Tibial nerve (tissue), 3 donors: ENCODE measurements around the gene GNB1L.

Source experiments
- POLR2A ChIP-seq, 2 donors: fragments of 450-650 bp; IDR thresholded peaks; one replicate each; pipeline ENCODE4 v1.6.1; 2017; ENCODE audit warnings: antibody characterized with exemption in 2 of 2, mild to moderate bottlenecking in 2 of 2, moderate library complexity in 2 of 2
- TF ChIP-seq, protein P1 (sequence below), 5 experiments: fragments of 200-600 bp in 3 of 5; fragments of 450-650 bp in 2 of 5; sonication (generic) in 3 of 5; IDR thresholded peaks; one replicate each; pipeline ENCODE4 v1.5.1; 2016 to 2019; ENCODE audit warnings: antibody characterized with exemption in 5 of 5, mild to moderate bottlenecking in 3 of 5, moderate library complexity in 2 of 5

DNA sequence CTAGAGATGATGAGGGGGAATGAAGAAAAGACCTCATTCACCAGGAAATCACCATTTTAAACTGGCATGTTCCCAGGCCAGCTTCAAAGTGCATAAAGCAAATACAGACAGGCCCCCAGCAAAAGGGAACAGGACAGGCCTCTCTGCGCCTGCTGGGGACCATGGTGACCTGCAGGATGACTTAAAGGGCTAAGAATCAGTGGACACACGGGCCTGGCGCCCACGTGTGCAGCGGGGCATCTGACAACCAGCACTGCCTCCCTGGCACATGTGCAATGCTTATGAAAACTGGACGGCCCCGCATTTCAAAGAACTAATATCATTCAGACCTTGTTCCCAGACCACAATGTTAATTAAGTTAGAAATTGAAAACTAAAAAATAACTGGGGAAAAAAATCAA lies 58.5 kb downstream of the GNB1L start:
- TF ChIP-seq, protein P1, sequence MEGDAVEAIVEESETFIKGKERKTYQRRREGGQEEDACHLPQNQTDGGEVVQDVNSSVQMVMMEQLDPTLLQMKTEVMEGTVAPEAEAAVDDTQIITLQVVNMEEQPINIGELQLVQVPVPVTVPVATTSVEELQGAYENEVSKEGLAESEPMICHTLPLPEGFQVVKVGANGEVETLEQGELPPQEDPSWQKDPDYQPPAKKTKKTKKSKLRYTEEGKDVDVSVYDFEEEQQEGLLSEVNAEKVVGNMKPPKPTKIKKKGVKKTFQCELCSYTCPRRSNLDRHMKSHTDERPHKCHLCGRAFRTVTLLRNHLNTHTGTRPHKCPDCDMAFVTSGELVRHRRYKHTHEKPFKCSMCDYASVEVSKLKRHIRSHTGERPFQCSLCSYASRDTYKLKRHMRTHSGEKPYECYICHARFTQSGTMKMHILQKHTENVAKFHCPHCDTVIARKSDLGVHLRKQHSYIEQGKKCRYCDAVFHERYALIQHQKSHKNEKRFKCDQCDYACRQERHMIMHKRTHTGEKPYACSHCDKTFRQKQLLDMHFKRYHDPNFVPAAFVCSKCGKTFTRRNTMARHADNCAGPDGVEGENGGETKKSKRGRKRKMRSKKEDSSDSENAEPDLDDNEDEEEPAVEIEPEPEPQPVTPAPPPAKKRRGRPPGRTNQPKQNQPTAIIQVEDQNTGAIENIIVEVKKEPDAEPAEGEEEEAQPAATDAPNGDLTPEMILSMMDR (IDR thresholded peaks at IDR 0.05) = no peak
- no peak for TF ChIP-seq POLR2A (IDR thresholded peaks at IDR 0.05)
